ENCODE data around the gene SLC35E4. TPM values are rescaled to one million over a fixed set of nuclear protein-coding genes. Genes with fewer than 3 reads are reported as not detected.
A peak's percentile ranks its signal among the peaks of the same experiment; 100 is the strongest.

Gene SLC35E4
- total and polyA plus RNA-seq, 9 of the 15 experiments (the other 6 are each of a cell fraction or from before 2014, with no cell fraction given), result 0.06 to 2.3 (median 0.86) TPM; not detected in 1

DNA sequence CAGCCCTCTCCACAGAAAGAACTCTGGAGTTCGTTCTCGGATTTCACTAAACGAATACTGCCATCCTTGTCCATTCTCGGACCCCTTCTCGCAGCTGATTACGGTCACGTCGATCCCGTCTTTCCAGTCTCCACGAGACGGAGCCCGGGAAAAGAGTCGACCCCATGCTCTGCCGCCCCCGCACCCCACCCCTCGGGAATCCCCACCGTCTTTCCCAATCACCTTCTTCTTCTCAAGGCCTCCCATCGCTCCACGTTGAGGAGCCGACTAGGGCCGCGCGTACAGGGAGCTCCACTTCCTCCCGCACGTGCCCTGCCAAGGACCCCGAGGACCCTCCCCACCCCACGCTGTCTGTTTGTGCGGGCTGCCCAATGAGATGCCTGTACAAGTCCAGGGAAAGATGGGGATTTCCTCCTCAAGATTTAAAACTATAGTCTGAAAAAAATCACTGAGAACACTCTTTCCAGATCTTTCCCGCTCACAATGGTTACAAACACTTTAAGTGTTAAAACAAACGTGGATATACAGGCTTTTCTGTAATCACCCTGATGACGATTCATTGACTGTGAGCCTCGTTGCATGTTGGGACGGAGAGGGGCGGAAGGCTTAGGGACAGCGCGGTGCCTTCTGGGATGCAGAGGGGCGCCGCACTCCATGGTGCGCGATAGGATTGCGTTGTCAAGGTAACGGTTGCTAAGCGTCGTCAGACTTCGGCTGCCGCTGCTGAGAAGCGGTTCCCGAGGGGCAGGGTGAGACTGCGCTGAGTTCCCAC lies 43.8 kb upstream of the SLC35E4 start, which contains the start of gene PES1 (continued):
- TF ChIP-seq, protein P1, sequence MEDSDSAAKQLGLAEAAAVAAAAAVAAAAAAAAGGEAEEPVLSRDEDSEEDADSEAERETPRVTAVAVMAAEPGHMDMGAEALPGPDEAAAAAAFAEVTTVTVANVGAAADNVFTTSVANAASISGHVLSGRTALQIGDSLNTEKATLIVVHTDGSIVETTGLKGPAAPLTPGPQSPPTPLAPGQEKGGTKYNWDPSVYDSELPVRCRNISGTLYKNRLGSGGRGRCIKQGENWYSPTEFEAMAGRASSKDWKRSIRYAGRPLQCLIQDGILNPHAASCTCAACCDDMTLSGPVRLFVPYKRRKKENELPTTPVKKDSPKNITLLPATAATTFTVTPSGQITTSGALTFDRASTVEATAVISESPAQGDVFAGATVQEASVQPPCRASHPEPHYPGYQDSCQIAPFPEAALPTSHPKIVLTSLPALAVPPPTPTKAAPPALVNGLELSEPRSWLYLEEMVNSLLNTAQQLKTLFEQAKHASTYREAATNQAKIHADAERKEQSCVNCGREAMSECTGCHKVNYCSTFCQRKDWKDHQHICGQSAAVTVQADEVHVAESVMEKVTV (CRISPR knock-in tag; IDR thresholded peaks at IDR 0.05), result no peak
- TF ChIP-seq CCAR2 (IDR thresholded peaks at IDR 0.05; ENCODE audit: low read depth, low read length) (no peak), HNRNPK (IDR thresholded peaks at IDR 0.05; ENCODE audit: low read depth, low read length, poor library complexity, severe bottlenecking) (no peak), RBM22 (IDR thresholded peaks at IDR 0.05; ENCODE audit: low read depth, low read length, poor library complexity, severe bottlenecking) (peak; percentile 91), DDX20 (tag; IDR thresholded peaks at IDR 0.05; ENCODE audit: low read depth) (no peak), ZSCAN32 (CRISPR knock-in tag; IDR thresholded peaks at IDR 0.05) (no peak), U2AF1 (optimal IDR thresholded peaks at IDR 0.05; ENCODE audit: low read depth, low read length) (no peak), PPARD (CRISPR knock-in tag; IDR thresholded peaks at IDR 0.05) (no peak), CBFA2T3 (IDR thresholded peaks at IDR 0.05) (no peak), SPI1 (IDR thresholded peaks at IDR 0.05; ENCODE audit: borderline replicate concordance, low read depth, low read length) (peak; percentile 72), ZNF384 (IDR thresholded peaks at IDR 0.05; ENCODE audit: low read depth, low read length) (no peak), PML (IDR thresholded peaks at IDR 0.05; ENCODE audit: low read length) (no peak), POLR2G (IDR thresholded peaks at IDR 0.05; ENCODE audit: low read depth, low read length) (peak; percentile 80), ATF1 (CRISPR knock-in tag; IDR thresholded peaks at IDR 0.05) (peak; percentile 62), ATF1 (tag; IDR thresholded peaks at IDR 0.05) (peak; percentile 99), DIDO1 (tag; IDR thresholded peaks at IDR 0.05; ENCODE audit: low read depth) (peak; percentile 86), ZFP36 (IDR thresholded peaks at IDR 0.05; ENCODE audit: low read depth, low read length, partially characterized antibody) (no peak), NFIX (CRISPR knock-in tag; IDR thresholded peaks at IDR 0.05; ENCODE audit: low read depth) (no peak), SMARCB1 (IDR thresholded peaks at IDR 0.05; ENCODE audit: insufficient read length, low read depth) (no peak), SAP30 (IDR thresholded peaks at IDR 0.05; ENCODE audit: borderline replicate concordance, insufficient read depth, low read depth, low read length, poor library complexity, severe bottlenecking) (peak; percentile 87), ARID1B (IDR thresholded peaks at IDR 0.05) (no peak), MCM7 (IDR thresholded peaks at IDR 0.05) (no peak), TAL1 (IDR thresholded peaks at IDR 0.05) (0 out of 2 replicates have a peak, but pooled peaks have one; percentile 12), TCFL5 (CRISPR knock-in tag; conservative IDR thresholded peaks at IDR 0.05) (no peak), ZNF143 (CRISPR knock-in tag; IDR thresholded peaks at IDR 0.05) (peak; percentile 96), NCOR1 (IDR thresholded peaks at IDR 0.05) (peak; percentile 90)
- TF ChIP-seq, protein P2, sequence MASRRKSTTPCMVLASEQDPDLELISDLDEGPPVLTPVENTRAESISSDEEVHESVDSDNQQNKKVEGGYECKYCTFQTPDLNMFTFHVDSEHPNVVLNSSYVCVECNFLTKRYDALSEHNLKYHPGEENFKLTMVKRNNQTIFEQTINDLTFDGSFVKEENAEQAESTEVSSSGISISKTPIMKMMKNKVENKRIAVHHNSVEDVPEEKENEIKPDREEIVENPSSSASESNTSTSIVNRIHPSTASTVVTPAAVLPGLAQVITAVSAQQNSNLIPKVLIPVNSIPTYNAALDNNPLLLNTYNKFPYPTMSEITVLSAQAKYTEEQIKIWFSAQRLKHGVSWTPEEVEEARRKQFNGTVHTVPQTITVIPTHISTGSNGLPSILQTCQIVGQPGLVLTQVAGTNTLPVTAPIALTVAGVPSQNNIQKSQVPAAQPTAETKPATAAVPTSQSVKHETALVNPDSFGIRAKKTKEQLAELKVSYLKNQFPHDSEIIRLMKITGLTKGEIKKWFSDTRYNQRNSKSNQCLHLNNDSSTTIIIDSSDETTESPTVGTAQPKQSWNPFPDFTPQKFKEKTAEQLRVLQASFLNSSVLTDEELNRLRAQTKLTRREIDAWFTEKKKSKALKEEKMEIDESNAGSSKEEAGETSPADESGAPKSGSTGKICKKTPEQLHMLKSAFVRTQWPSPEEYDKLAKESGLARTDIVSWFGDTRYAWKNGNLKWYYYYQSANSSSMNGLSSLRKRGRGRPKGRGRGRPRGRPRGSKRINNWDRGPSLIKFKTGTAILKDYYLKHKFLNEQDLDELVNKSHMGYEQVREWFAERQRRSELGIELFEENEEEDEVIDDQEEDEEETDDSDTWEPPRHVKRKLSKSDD (conservative IDR thresholded peaks at IDR 0.05; ENCODE audit: low read length), result no peak
